GM12892 (cell line): ENCODE measurements around the gene PNLIP.

Source experiments
- POLR2A ChIP-seq: IDR thresholded peaks from 2 replicates; pipeline ENCODE4 v1.6.1; 2011; ENCODE audit warnings: low read depth, low read length, control low read depth
- POLR2AphosphoS5 ChIP-seq: IDR thresholded peaks from 2 replicates; pipeline ENCODE4 v1.6.1; 2011; ENCODE audit warnings: low read depth, low read length, control low read depth

DNA sequence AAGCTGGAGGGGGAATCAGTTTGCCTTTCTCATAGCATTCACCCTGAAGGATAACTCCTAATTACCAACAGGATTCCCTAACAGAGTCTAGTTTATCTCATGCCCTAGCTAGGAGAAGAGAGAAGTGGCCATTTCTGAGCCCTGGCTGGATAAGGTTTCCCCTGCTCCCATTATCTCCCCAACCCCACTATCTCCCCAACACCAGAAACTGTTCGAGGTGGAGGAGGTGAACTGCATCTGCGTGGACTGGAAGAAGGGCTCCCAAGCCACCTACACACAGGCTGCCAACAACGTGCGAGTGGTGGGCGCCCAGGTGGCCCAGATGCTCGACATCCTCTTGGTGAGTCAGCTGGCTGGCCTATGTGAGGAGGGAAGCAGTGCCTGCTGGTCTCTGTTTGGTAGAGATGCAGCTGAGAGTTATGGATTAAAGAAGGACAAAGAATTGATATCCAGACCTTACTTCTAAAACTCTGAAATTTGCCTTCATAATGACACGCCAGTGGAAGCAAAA is 48.8 kb downstream of the PNLIP start:
- TF ChIP-seq POLR2A (no peak), POLR2AphosphoS5 (no peak)
